ENCODE results near the gene VSNL1. TPM values are rescaled to one million over a fixed set of nuclear protein-coding genes. Genes with fewer than 3 reads are reported as not detected.

Gene VSNL1
- total and polyA plus RNA-seq, 2 experiments from 2014 or later: 102 to 112 TPM

GRCh38 chr2:17558053-17558452, 17.6 kb downstream of the VSNL1 start:
- H2AFZ ChIP-seq: no peak overlapping the region
- TF ChIP-seq ETS1 (IDR thresholded peaks at IDR 0.05): no peak
- no peak for TF ChIP-seq NANOG (IDR thresholded peaks at IDR 0.05; ENCODE audit: borderline replicate concordance)
- no peak for TF ChIP-seq ZNF114 (CRISPR knock-in tag; IDR thresholded peaks at IDR 0.05)
- TF ChIP-seq CREB1 (CRISPR knock-in tag; IDR thresholded peaks at IDR 0.05; ENCODE audit: low read depth): no peak
- no peak for TF ChIP-seq ZNF462 (CRISPR knock-in tag; IDR thresholded peaks at IDR 0.05)
- TF ChIP-seq POLR2AphosphoS5 (IDR thresholded peaks at IDR 0.05; ENCODE audit: low read depth): no peak
- no peak for TF ChIP-seq STAT1 (IDR thresholded peaks at IDR 0.05; ENCODE audit: unreplicated experiment)
- TF ChIP-seq ZNF331 (CRISPR knock-in tag; IDR thresholded peaks at IDR 0.05; ENCODE audit: low read depth): no peak
- TF ChIP-seq REST (IDR thresholded peaks at IDR 0.05; ENCODE audit: unreplicated experiment): no peak
- TF ChIP-seq EZH2phosphoT487 (IDR thresholded peaks at IDR 0.05; ENCODE audit: unreplicated experiment): no peak
- TF ChIP-seq JUNB (IDR thresholded peaks at IDR 0.05; ENCODE audit: unreplicated experiment): no peak
- TF ChIP-seq EZH2 (IDR thresholded peaks at IDR 0.05; ENCODE audit: low read depth, unreplicated experiment): no peak
- no peak for TF ChIP-seq CTCF (conservative IDR thresholded peaks at IDR 0.05; ENCODE audit: low read depth in 2 of 2)
- H3K27me3 ChIP-seq (ENCODE audit: insufficient read depth): no peaks in the 10 kb centered on the region
- no peaks in the 10 kb centered on the region for H3K9me2 ChIP-seq (ENCODE audit: insufficient read depth)
- Mint-ChIP-seq H3K36me3 (ENCODE audit: low read depth) (0 out of 3 replicates have a peak, but pooled peaks cover 3% of the 10 kb centered on the region), H3K27me3 (ENCODE audit: insufficient read depth, low read depth, poor library complexity) (no peaks in the 10 kb centered on the region), H3K4me3 (peak overlapping the region; percentile 47), H3K4me1 (peaks cover 84% of the 10 kb centered on the region), H3K9me3 (no peaks in the 10 kb centered on the region), H3K27ac (peak overlapping the region; percentile 79)
- ATAC-seq (no peak), DNase-seq (ENCODE audit: low spot score) (no peak)
- peak overlapping the region; percentile 20; the same call in 1 of the 2 replicates for H3K4me3 ChIP-seq
- peak overlapping the region; percentile 61 for H3K4me2 ChIP-seq
- no peaks in the 10 kb centered on the region for H3F3A ChIP-seq (replicated peaks; ENCODE audit: low read depth)
- H4K20me1 ChIP-seq (replicated peaks; ENCODE audit: insufficient read depth): peaks cover 10% of the 10 kb centered on the region; the same call in 1 of the 2 replicates
- no peaks in the 10 kb centered on the region for H3K36me3 ChIP-seq (ENCODE audit: insufficient read depth)
- H3K79me2 ChIP-seq (replicated peaks; ENCODE audit: insufficient read depth): peaks cover 100% of the 10 kb centered on the region
- peaks cover 77% of the 10 kb centered on the region for H3K4me1 ChIP-seq (ENCODE audit: insufficient read depth)
- H3K27ac ChIP-seq (ENCODE audit: low read depth): no peak overlapping the region

All from GM23338 (cell line).